ENCODE data around the gene PXN. TPM values are rescaled to one million over a fixed set of nuclear protein-coding genes. Genes with fewer than 3 reads are reported as not detected.

The PXN gene
- total RNA-seq, 2 experiments from 2014 or later = 229 to 230 TPM

DNA sequence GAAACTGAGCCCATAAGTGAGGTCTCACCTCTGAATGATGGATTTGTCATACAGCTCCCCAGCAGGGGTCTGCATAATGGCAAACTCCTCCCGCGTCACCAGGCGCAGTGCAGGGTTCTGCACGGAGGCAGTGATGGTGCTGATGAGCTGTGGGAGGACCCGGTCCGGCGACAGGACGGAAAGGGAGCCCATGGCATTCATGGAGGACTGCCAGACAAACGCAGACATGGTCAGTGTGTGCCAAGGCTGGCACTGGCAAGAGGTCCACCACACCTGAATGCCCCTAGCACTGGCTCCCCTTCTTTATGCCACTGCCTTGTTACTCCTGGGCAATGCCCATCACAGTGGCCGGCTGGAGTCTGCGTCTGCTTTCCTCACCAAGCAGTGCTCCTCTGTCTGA lies 103.7 kb downstream of the PXN start:
- Mint-ChIP-seq H3K27ac (no peak overlapping the region), H3K9me3 (no peaks in the 10 kb centered on the region), H3K4me1 (ENCODE audit: low read depth) (no peaks in the 10 kb centered on the region), H3K36me3 (ENCODE audit: low read depth) (peaks cover 82% of the 10 kb centered on the region), H3K4me3 (no peak overlapping the region), H3K27me3 (no peaks in the 10 kb centered on the region)
- Histone ChIP-seq H3K27ac (ENCODE audit: low read depth in 1 of 2, low read length in 2 of 2) (no peak overlapping the region), H3K9me3 (ENCODE audit: control insufficient read depth in 1 of 2, insufficient read depth in 1 of 2, low read length in 2 of 2) (no peaks in the 10 kb centered on the region), H3K27me3 (ENCODE audit: control insufficient read depth in 1 of 2, insufficient read depth in 2 of 2, low read length in 2 of 2) (no peaks in the 10 kb centered on the region), H3K4me3 (ENCODE audit: low read length) (no peak overlapping the region), H3K4me1 (ENCODE audit: insufficient read depth, low read length) (no peaks in the 10 kb centered on the region), H3K36me3 (ENCODE audit: insufficient read depth, low read length) (peaks cover 79% of the 10 kb centered on the region)
- intact Hi-C loops (cut with DNase I, micrococcal nuclease) = no loop called here
- ChIA-PET CTCF (no interaction called here), POLR2A (no interaction called here)
- DNase-seq = no peak
- no peak for ATAC-seq (ENCODE audit: poor library complexity)
- TF ChIP-seq, protein P1, sequence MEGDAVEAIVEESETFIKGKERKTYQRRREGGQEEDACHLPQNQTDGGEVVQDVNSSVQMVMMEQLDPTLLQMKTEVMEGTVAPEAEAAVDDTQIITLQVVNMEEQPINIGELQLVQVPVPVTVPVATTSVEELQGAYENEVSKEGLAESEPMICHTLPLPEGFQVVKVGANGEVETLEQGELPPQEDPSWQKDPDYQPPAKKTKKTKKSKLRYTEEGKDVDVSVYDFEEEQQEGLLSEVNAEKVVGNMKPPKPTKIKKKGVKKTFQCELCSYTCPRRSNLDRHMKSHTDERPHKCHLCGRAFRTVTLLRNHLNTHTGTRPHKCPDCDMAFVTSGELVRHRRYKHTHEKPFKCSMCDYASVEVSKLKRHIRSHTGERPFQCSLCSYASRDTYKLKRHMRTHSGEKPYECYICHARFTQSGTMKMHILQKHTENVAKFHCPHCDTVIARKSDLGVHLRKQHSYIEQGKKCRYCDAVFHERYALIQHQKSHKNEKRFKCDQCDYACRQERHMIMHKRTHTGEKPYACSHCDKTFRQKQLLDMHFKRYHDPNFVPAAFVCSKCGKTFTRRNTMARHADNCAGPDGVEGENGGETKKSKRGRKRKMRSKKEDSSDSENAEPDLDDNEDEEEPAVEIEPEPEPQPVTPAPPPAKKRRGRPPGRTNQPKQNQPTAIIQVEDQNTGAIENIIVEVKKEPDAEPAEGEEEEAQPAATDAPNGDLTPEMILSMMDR (IDR thresholded peaks at IDR 0.05) = no peak

Other genes with a start within 250 kb of the PXN start
- 10 to 100 TPM; 49.7 to 53.8 TPM for gene RAB35, start 149.0 kb downstream of the PXN start, total RNA-seq
- 100 to 1,000 TPM; 121 to 128 TPM for gene GCN1, start 71.0 kb downstream of the PXN start, total RNA-seq
- gene RPLP0, start 64.6 kb downstream of the PXN start, total RNA-seq = 1,000 to 10,000 TPM; 1,997 to 2,075 TPM
- 1,000 to 10,000 TPM; 8,097 to 9,671 TPM for gene RNU4-2, start 26.2 kb upstream of the PXN start, total RNA-seq
- 1,000 to 10,000 TPM in 1 of 2 experiments, 100 to 1,000 TPM in 1; 913 to 1,035 TPM for gene RNU4-1, start 27.5 kb upstream of the PXN start, total RNA-seq
- under 1 TPM in 1 of 2 experiments, not detected in 1; 0.59 TPM for gene SIRT4, start 36.6 kb upstream of the PXN start, total RNA-seq
- not detected for gene PLA2G1B, start 62.0 kb upstream of the PXN start, total RNA-seq
- not detected for gene MSI1, start 103.4 kb upstream of the PXN start, total RNA-seq
- gene COX6A1, start 172.4 kb upstream of the PXN start, total RNA-seq = 100 to 1,000 TPM; 112 to 116 TPM
- 10 to 100 TPM; 33.0 to 34.3 TPM for gene TRIAP1, start 180.7 kb upstream of the PXN start, total RNA-seq
- 10 to 100 TPM; 18.6 to 19.4 TPM for gene GATC, start 180.7 kb upstream of the PXN start, total RNA-seq
- gene SRSF9, start 204.0 kb upstream of the PXN start, total RNA-seq = 100 to 1,000 TPM; 124 TPM
- gene DYNLL1, start 230.4 kb upstream of the PXN start, total RNA-seq = 10 to 100 TPM; 23.6 to 24.5 TPM